Measurements from ENCODE around the gene ZNF722.

The ZNF722 gene

GRCh38 chr7:64046041-64046389, 47.4 kb downstream of the ZNF722 start:
- no peaks in the 10 kb centered on the region for H3K4me1 ChIP-seq (ENCODE audit: insufficient read depth, low read length, poor library complexity, severe bottlenecking)
- H3K79me2 ChIP-seq (ENCODE audit: insufficient read depth, low read length) = no peaks in the 10 kb centered on the region
- H3K4me2 ChIP-seq (ENCODE audit: low read depth, low read length, poor library complexity, severe bottlenecking) = no peak overlapping the region
- no peaks in the 10 kb centered on the region for H3F3A ChIP-seq (ENCODE audit: low read depth)
- H3K9me2 ChIP-seq (replicated peaks; ENCODE audit: low read depth, low read length) = no peaks in the 10 kb centered on the region
- H3K4me3 ChIP-seq (ENCODE audit: low read length, poor library complexity, severe bottlenecking) = no peak overlapping the region
- no peak overlapping the region for H3K9ac ChIP-seq (ENCODE audit: low read depth, low read length, poor library complexity, severe bottlenecking)
- H3K9me3 ChIP-seq (ENCODE audit: insufficient read depth, low read depth, low read length) = peaks cover 10% of the 10 kb centered on the region; the same call in 1 of the 2 replicates
- TF ChIP-seq EZH2phosphoT487 (IDR thresholded peaks at IDR 0.05; ENCODE audit: borderline replicate concordance) = no peak
- TF ChIP-seq, protein P1, sequence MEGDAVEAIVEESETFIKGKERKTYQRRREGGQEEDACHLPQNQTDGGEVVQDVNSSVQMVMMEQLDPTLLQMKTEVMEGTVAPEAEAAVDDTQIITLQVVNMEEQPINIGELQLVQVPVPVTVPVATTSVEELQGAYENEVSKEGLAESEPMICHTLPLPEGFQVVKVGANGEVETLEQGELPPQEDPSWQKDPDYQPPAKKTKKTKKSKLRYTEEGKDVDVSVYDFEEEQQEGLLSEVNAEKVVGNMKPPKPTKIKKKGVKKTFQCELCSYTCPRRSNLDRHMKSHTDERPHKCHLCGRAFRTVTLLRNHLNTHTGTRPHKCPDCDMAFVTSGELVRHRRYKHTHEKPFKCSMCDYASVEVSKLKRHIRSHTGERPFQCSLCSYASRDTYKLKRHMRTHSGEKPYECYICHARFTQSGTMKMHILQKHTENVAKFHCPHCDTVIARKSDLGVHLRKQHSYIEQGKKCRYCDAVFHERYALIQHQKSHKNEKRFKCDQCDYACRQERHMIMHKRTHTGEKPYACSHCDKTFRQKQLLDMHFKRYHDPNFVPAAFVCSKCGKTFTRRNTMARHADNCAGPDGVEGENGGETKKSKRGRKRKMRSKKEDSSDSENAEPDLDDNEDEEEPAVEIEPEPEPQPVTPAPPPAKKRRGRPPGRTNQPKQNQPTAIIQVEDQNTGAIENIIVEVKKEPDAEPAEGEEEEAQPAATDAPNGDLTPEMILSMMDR (conservative IDR thresholded peaks at IDR 0.05; ENCODE audit: low read length) = no peak
- no peak overlapping the region for H2AFZ ChIP-seq (ENCODE audit: low read length)
- H4K20me1 ChIP-seq (ENCODE audit: insufficient read depth, low read length, poor library complexity, severe bottlenecking) = no peaks in the 10 kb centered on the region
- no peaks in the 10 kb centered on the region for H3K36me3 ChIP-seq (ENCODE audit: insufficient read depth, low read length)
- no peaks in the 10 kb centered on the region for H3K27me3 ChIP-seq (ENCODE audit: insufficient read depth, low read length, poor library complexity, severe bottlenecking)

Measured in Loucy (cell line).